Mononuclear cell (primary cell): ENCODE data around the gene ELMO3. TPM values are rescaled to one million over a fixed set of nuclear protein-coding genes. Genes with fewer than 3 reads are reported as not detected.
A peak's percentile ranks its signal among the peaks of the same experiment; 100 is the strongest.

Experiments
- H3K27me3 ChIP-seq: 2 replicates; pipeline ENCODE4 v1.6.0; 2011; ENCODE audit warnings: low read length, control low read depth; ENCODE audit not compliant: insufficient read depth
- H3K4me1 ChIP-seq: 2 replicates; pipeline ENCODE4 v1.5.1; 2011; ENCODE audit warnings: mild to moderate bottlenecking, low read length, control low read depth; ENCODE audit not compliant: insufficient read depth
- H3K4me3 ChIP-seq: 2 replicates; pipeline ENCODE4 v1.5.1; 2011; ENCODE audit warnings: mild to moderate bottlenecking, low read length, moderate library complexity
- H3K9me3 ChIP-seq: 2 replicates; pipeline ENCODE4 v1.5.1; 2011; ENCODE audit warnings: low read depth, mild to moderate bottlenecking, control low read depth, low read length
- total RNA-seq: library from RNA; depleted of rRNA; stranded (reverse); fragments of >200 nt; gene quantifications from one replicate; pipeline ENCODE4 v1.2.3, GENCODE V29; 2012

ELMO3 gene
- total RNA-seq, 1 donor: 0.31 TPM

GRCh38 chr16:67170949-67171649 is 27.8 kb upstream of the ELMO3 start:
- no peaks in the 10 kb centered on the region for H3K9me3 ChIP-seq
- H3K4me1 ChIP-seq: peaks cover 54% of the 10 kb centered on the region
- peaks cover 68% of the 10 kb centered on the region for H3K27me3 ChIP-seq
- no peak overlapping the region for H3K4me3 ChIP-seq

- H3K9me3 ChIP-seq: no peaks in the 10 kb centered on the region
- H3K4me3 ChIP-seq: no peak overlapping the region
- peaks cover 51% of the 10 kb centered on the region for H3K27me3 ChIP-seq
- H3K4me1 ChIP-seq: peaks cover 59% of the 10 kb centered on the region
Observed at GRCh38 chr16:67173323-67173722, 25.6 kb upstream of the ELMO3 start.

GRCh38 chr16:67173808-67174705 is 24.9 kb upstream of the ELMO3 start:
- Histone ChIP-seq H3K27me3 (peaks cover 46% of the 10 kb centered on the region), H3K4me1 (peaks cover 64% of the 10 kb centered on the region), H3K4me3 (peak overlapping the region; percentile 10), H3K9me3 (no peaks in the 10 kb centered on the region)

DNA sequence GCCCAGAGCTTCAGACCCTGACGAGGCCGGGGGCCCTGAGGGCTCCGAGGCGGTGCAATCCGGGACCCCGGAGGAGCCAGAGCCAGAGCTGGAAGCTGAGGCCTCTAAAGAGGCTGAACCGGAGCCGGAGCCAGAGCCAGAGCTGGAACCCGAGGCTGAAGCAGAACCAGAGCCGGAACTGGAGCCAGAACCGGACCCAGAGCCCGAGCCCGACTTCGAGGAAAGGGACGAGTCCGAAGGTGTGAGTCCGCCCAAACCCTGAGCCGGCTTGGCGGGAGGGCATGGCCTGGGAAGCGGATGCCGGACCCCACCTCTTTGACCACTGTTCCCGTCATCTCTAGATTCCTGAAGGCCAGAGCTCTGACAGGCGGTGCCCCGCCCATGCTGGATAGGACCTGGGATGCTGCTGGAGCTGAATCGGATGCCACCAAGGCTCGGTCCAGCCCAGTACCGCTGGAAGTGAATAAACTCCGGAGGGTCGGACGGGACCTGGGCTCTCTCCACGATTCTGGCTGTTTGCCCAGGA is 24.2 kb upstream of the ELMO3 start:
- no peaks in the 10 kb centered on the region for H3K9me3 ChIP-seq
- peaks cover 38% of the 10 kb centered on the region for H3K27me3 ChIP-seq
- H3K4me3 ChIP-seq: no peak overlapping the region
- peaks cover 57% of the 10 kb centered on the region for H3K4me1 ChIP-seq

GRCh38 chr16:67176662-67177061 is 22.3 kb upstream of the ELMO3 start:
- peaks cover 26% of the 10 kb centered on the region for H3K27me3 ChIP-seq
- H3K4me3 ChIP-seq: no peak overlapping the region
- H3K4me1 ChIP-seq: peaks cover 42% of the 10 kb centered on the region
- no peaks in the 10 kb centered on the region for H3K9me3 ChIP-seq

DNA sequence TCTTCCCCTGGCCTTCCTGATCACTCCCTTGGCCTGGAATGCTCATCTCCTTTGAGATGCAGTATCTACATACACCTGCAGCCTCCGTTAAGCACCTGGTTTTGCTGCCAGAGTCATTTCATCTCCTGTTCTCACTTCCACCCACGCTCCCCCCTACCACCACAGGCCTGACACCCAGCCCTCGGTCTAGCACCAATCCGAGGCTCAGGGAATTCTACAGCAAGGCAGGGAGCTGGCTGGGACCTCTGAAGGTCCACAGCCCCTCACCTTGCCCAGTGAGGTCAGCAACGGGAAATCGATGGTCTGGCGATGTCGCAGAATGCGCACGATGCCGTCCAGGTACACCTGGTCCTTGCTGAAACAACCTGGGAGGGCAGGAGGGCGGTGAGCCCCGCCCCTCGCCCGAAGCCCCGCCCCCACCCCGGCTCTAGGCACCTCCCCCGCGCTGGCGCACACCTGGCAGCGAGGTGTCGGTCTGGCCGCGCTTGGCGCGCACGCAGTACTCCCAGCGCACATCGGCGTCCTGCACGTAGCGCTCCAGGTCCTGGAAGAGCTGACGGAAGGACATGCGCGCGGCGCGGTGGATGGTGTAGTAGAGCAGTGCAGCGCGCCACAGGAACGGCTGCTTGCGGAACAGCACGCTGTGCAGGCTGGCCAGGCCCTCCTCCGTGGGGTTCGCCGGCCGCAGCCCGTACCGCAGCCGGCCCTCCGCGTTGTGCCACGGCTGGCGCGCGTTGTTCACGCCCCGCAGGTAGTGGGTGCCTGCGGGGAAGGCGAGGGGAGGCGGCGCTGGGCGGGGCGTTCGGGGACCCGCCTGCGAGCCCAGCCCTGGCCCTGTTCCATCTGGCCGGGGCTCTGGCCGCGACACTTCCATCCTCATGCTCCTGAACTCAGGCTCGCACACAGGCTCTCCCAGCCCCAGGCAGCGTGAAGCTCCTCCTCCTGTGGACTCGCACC is 20.9 kb upstream of the ELMO3 start:
- H3K4me3 ChIP-seq: no peak overlapping the region
- H3K9me3 ChIP-seq: no peaks in the 10 kb centered on the region
- H3K27me3 ChIP-seq: peaks cover 26% of the 10 kb centered on the region
- H3K4me1 ChIP-seq: peaks cover 39% of the 10 kb centered on the region

DNA sequence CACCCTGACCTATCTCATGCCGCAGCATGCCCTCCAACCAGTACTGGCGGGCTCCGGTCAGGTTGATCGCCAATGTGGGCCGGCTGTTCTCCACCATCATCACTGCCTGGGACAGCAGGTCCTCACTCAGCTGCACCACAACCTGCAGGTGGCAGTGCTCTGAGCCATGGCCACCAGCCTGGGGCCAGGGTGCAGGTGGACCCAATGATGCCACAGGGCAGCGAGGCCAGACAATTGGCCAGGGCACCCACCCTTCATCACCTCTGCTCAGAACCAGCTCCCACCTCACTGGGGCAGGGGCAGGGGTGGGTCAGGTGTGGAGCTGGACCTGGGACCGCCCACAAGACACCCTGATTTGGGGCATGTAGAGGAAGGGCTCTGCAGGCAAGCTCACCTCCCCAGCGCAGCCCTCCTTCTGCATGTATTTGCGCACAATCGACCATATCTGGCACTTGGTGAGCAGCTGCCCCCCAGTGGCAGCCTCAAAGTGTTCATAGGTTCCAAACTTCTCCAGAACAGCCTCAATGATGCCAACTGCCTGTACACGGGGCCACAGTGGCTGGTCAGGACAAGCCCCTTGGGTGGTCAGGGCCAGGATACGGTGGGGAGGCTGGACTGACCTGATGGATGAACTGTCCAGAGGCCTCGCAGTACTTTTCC is 19.4 kb upstream of the ELMO3 start:
- Histone ChIP-seq H3K4me1 (peaks cover 33% of the 10 kb centered on the region), H3K9me3 (no peaks in the 10 kb centered on the region), H3K4me3 (no peak overlapping the region), H3K27me3 (peaks cover 16% of the 10 kb centered on the region)

DNA sequence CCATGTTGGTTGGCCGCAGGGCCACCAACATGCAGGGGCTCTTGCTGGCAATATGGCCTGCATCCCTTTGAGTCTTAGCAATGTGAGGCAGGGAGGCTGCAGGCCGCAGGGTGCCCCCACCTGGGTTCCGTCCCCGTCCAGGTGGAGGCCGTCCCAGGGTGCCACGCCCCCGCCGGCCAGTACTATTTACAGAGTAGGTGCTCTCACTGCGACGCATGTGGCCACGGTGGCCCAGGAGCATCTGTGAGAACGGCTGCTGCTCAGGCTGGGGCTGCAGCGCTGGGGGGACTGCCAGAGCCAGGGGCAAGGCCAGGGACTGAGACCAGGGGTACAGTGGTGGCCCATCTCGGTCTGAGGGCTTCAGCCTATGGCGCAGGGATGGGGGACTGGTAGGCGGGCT is 18.8 kb upstream of the ELMO3 start:
- H3K4me1 ChIP-seq: peaks cover 34% of the 10 kb centered on the region
- no peaks in the 10 kb centered on the region for H3K9me3 ChIP-seq
- H3K27me3 ChIP-seq: peaks cover 10% of the 10 kb centered on the region
- H3K4me3 ChIP-seq: no peak overlapping the region

GRCh38 chr16:67181346-67181745 is 17.6 kb upstream of the ELMO3 start:
- peaks cover 44% of the 10 kb centered on the region for H3K4me1 ChIP-seq
- H3K27me3 ChIP-seq: peaks cover 7% of the 10 kb centered on the region
- no peaks in the 10 kb centered on the region for H3K9me3 ChIP-seq
- H3K4me3 ChIP-seq: no peak overlapping the region

DNA sequence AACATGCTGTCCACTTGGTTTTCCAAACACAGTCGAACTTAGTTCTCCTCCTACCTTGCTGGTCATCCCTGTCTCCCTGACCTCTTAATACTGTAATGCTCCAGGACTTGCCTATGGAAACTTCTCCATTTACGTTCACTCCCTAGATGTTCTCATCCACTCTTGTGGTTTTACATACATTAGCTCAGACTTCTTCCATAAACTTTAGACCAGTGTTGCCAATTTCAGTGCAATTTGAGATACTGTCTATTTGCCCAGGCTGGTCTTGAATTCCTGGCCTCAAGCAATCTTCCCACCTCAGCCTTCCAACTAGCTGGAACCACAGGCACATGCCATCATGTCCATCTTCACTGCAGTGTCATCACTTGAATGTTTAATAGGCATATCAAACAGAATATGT is 16.6 kb upstream of the ELMO3 start:
- Histone ChIP-seq H3K4me3 (no peak overlapping the region), H3K4me1 (peaks cover 44% of the 10 kb centered on the region), H3K27me3 (peaks cover 7% of the 10 kb centered on the region), H3K9me3 (no peaks in the 10 kb centered on the region)

DNA sequence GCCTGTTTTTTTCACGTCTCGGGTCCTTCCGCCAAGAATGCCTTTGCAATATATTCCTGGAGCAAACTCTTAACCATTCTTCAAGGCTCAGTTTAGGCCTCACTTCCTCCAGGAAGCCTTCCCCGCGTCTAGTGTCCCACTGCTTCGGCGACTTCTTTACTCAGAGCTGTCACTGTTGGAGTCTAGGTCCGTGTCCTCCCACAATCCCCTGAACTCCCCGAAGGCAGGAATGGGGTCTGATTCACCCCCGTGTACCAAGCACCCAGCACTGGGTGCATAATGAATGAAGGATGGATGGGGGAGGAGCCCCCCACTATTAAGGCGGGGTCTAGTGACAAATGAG is 15.7 kb upstream of the ELMO3 start:
- Histone ChIP-seq H3K27me3 (peaks cover 2% of the 10 kb centered on the region), H3K4me1 (peaks cover 39% of the 10 kb centered on the region), H3K4me3 (peak overlapping the region; percentile 71), H3K9me3 (no peaks in the 10 kb centered on the region)

DNA sequence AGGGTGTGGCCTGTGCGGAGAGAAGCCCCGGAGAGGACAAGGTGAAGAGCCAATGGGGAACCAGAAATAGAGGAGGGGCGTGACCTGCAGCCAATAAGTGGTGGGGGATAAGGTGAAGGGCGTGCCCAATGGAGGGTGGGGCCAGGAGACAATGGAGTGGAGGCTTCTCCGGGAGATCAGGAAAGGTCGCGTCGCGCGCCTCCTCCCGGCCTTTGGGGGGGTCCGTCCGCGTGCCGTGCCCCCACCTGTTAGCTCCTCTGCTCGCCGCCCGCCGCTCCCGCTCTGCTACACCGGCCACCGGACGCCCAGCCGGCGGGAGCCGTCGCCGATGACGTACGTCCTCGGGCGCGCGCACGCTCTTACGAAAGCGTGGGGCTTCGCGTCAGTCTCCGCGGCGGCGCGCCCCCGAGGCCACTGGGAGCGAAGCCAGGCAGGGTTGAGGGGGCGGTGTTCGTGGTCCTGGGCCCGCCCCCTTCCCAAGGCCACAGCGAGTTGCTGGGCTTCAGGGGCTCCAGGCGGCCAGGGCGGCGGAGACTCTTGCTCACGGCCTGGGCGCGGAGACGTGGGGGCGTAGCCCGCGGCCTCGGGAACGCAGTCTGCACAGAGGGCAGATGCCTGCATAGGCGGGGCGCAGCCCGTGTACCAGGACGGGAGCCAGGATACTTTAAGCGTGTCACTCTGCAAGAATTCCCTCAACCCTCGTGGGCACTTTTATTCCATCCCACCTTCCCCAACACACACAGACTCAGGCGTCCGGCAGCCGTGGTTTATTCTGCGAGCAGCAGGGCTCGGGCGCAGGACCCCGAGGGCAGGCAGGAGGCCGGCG is 15.1 kb upstream of the ELMO3 start, which contains the start of gene MATCAP1:
MATCAP1 (minus strand) TSS at position 337 of the 826 bp plus-strand sequence. CDS start 3,353 bp downstream, outside the sequence.
- H3K4me3 ChIP-seq: peak within 1 kb of the TSS; percentile 71
- H3K27me3 ChIP-seq: peaks cover 2% of the 10 kb centered on the region
- peaks cover 33% of the 10 kb centered on the region for H3K4me1 ChIP-seq
- H3K9me3 ChIP-seq: no peaks in the 10 kb centered on the region

GRCh38 chr16:67184453-67184994 is 14.4 kb upstream of the ELMO3 start:
- peak overlapping the region; percentile 71 for H3K4me3 ChIP-seq
- H3K9me3 ChIP-seq: no peaks in the 10 kb centered on the region
- no peaks in the 10 kb centered on the region for H3K27me3 ChIP-seq
- H3K4me1 ChIP-seq: peaks cover 33% of the 10 kb centered on the region
